ENCODE measurements around the gene RAB6A. TPM values are rescaled to one million over a fixed set of nuclear protein-coding genes. Genes with fewer than 3 reads are reported as not detected.

RAB6A gene
- total and polyA plus RNA-seq, 7 donors = 49.4 to 117 (median 86.9) TPM

GRCh38 chr11:73750228-73750627, 10.6 kb downstream of the RAB6A start:
- ATAC-seq = no peak
- no peak overlapping the region for H3K27ac ChIP-seq
- DNase-seq = no peak
- peaks cover 31% of the 10 kb centered on the region for H3K4me1 ChIP-seq
- H3K27me3 ChIP-seq (ENCODE audit: insufficient read depth in 3 of 3, low read length in 2 of 3) = no peaks in the 10 kb centered on the region
- no peak for TF ChIP-seq CTCF (IDR thresholded peaks at IDR 0.05)
- intact Hi-C loops (cut with DNase I) = no loop called here
- H3K9me3 ChIP-seq = no peaks in the 10 kb centered on the region
- no peaks in the 10 kb centered on the region for H3K36me3 ChIP-seq (ENCODE audit: insufficient read depth in 1 of 2, low read depth in 1 of 2)
- H3K4me3 ChIP-seq = no peak overlapping the region
- 52 to 60% (median 56%) methylated on average over 5 of the region's 5 CpGs for WGBS, 3 donors

- ATAC-seq (no peak), DNase-seq (no peak)
- Histone ChIP-seq H3K4me1 (peaks cover 28% of the 10 kb centered on the region), H3K27ac (no peak overlapping the region), H3K4me3 (no peak overlapping the region), H3K27me3 (ENCODE audit: insufficient read depth in 3 of 3, low read length in 2 of 3) (no peaks in the 10 kb centered on the region), H3K9me3 (no peaks in the 10 kb centered on the region), H3K36me3 (ENCODE audit: insufficient read depth in 1 of 2, low read depth in 1 of 2) (no peaks in the 10 kb centered on the region)
- intact Hi-C loops (cut with DNase I) = no loop called here
- no peak for TF ChIP-seq CTCF (IDR thresholded peaks at IDR 0.05)
- 85 to 91% (median 87%) methylated on average over 7 of the region's 7 CpGs for WGBS, 3 donors
These were observed 11.8 kb downstream of the RAB6A start for GRCh38 chr11:73749118-73749517.

GRCh38 chr11:73748300-73748699, 12.6 kb downstream of the RAB6A start:
- H3K9me3 ChIP-seq = no peaks in the 10 kb centered on the region
- intact Hi-C loops (cut with DNase I) = no loop called here
- WGBS, 3 donors = 91 to 92% (median 92%) methylated on average over 5 of the region's 5 CpGs
- DNase-seq = no peak
- H3K4me3 ChIP-seq = no peak overlapping the region
- no peaks in the 10 kb centered on the region for H3K27me3 ChIP-seq (ENCODE audit: insufficient read depth in 3 of 3, low read length in 2 of 3)
- no peak for ATAC-seq
- H3K36me3 ChIP-seq (ENCODE audit: insufficient read depth in 1 of 2, low read depth in 1 of 2) = no peaks in the 10 kb centered on the region
- peaks cover 27% of the 10 kb centered on the region for H3K4me1 ChIP-seq
- no peak for TF ChIP-seq CTCF (IDR thresholded peaks at IDR 0.05)
- H3K27ac ChIP-seq = no peak overlapping the region

- Histone ChIP-seq H3K4me3 (no peak overlapping the region), H3K4me1 (peaks cover 23% of the 10 kb centered on the region), H3K36me3 (ENCODE audit: insufficient read depth in 1 of 2, low read depth in 1 of 2) (no peaks in the 10 kb centered on the region), H3K9me3 (no peaks in the 10 kb centered on the region), H3K27me3 (ENCODE audit: insufficient read depth in 3 of 3, low read length in 2 of 3) (no peaks in the 10 kb centered on the region), H3K27ac (no peak overlapping the region)
- no peak for TF ChIP-seq CTCF (IDR thresholded peaks at IDR 0.05)
- intact Hi-C loops (cut with DNase I) = no loop called here
- ATAC-seq (no peak), DNase-seq (no peak)
- 27 to 43% (median 29%) methylated on average over 3 of the region's 3 CpGs for WGBS, 3 donors
These were observed 13.1 kb downstream of the RAB6A start for GRCh38 chr11:73747762-73748161.

GRCh38 chr11:73746701-73747100, 14.2 kb downstream of the RAB6A start:
- H3K9me3 ChIP-seq = no peaks in the 10 kb centered on the region
- H3K27ac ChIP-seq = no peak overlapping the region
- H3K36me3 ChIP-seq (ENCODE audit: insufficient read depth in 1 of 2, low read depth in 1 of 2) = no peaks in the 10 kb centered on the region
- DNase-seq (no peak), ATAC-seq (no peak)
- no peak for TF ChIP-seq CTCF (IDR thresholded peaks at IDR 0.05)
- intact Hi-C loops (cut with DNase I) = no loop called here
- H3K4me3 ChIP-seq = no peak overlapping the region
- H3K4me1 ChIP-seq = peaks cover 13% of the 10 kb centered on the region
- H3K27me3 ChIP-seq (ENCODE audit: insufficient read depth in 3 of 3, low read length in 2 of 3) = no peaks in the 10 kb centered on the region
- WGBS, 3 donors = 95 to 96% (median 95%) methylated on average over 13 of the region's 13 CpGs
